GM18502 (cell line): ENCODE data around the gene FKBP15.
A peak's percentile ranks its signal among the peaks of the same experiment; 100 is the strongest.
"Not testable (repeated sequence)": the region's sequence is repeated elsewhere in the genome, so short reads cannot be mapped to it uniquely, and the experiment has no call there.

Experiments
- ATAC-seq: cut with Tn5 transposase; IDR thresholded peaks from one replicate; pipeline ENCODE4 v1.9.1; 2021; ENCODE audit warnings: mild to moderate bottlenecking; ENCODE audit not compliant: unreplicated experiment, poor library complexity

Gene FKBP15

GRCh38 chr9:113235701-113236255 is 14.7 kb upstream of the FKBP15 start:
- ATAC-seq: not testable (repeated sequence)

- ATAC-seq: no peak
These were observed 10.6 kb upstream of the FKBP15 start for GRCh38 chr9:113231701-113232100.

GRCh38 chr9:113228130-113228665 is 7.1 kb upstream of the FKBP15 start:
- no peak for ATAC-seq

- ATAC-seq: no peak
These were observed 6.4 kb upstream of the FKBP15 start for GRCh38 chr9:113227436-113227835.

GRCh38 chr9:113223963-113224362 is 2.9 kb upstream of the FKBP15 start:
- ATAC-seq: no peak

- ATAC-seq: no peak
These were observed 1.4 kb upstream of the FKBP15 start for GRCh38 chr9:113222482-113222841.

- no peak for ATAC-seq
These were observed 864 bp upstream of the FKBP15 start for GRCh38 chr9:113221800-113222481.

GRCh38 chr9:113220467-113221002 is 542 bp downstream of the FKBP15 start:
- no peak for ATAC-seq

- peak; percentile 57 for ATAC-seq
These were observed 1.1 kb downstream of the FKBP15 start for GRCh38 chr9:113219969-113220368.

- ATAC-seq: peak; percentile 38
These were observed 1.7 kb downstream of the FKBP15 start for GRCh38 chr9:113219186-113219936.

GRCh38 chr9:113216406-113216805 is 4.7 kb downstream of the FKBP15 start:
- no peak for ATAC-seq

GRCh38 chr9:113215132-113215531 is 5.9 kb downstream of the FKBP15 start:
- ATAC-seq: no peak

- no peak for ATAC-seq
These were observed 10.3 kb downstream of the FKBP15 start for GRCh38 chr9:113210815-113211214.

GRCh38 chr9:113205861-113206260 is 15.2 kb downstream of the FKBP15 start:
- no peak for ATAC-seq

- ATAC-seq: no peak
These were observed 15.6 kb downstream of the FKBP15 start for GRCh38 chr9:113205432-113205831.

- no peak for ATAC-seq
These were observed 21.3 kb downstream of the FKBP15 start for GRCh38 chr9:113199683-113200329.

GRCh38 chr9:113192455-113192854 is 28.6 kb downstream of the FKBP15 start:
- no peak for ATAC-seq

- no peak for ATAC-seq
These were observed 33.0 kb downstream of the FKBP15 start for GRCh38 chr9:113187929-113188595.

- ATAC-seq: no peak
These were observed 34.8 kb downstream of the FKBP15 start for GRCh38 chr9:113186137-113186755.

GRCh38 chr9:113185271-113185670 is 35.8 kb downstream of the FKBP15 start:
- ATAC-seq: no peak
